Measurements from ENCODE around the gene MYO3B. TPM values are rescaled to one million over a fixed set of nuclear protein-coding genes. Genes with fewer than 3 reads are reported as not detected.

The MYO3B gene
- total and polyA plus RNA-seq, 8 donors: 0.38 to 1.3 (median 0.52) TPM

DNA sequence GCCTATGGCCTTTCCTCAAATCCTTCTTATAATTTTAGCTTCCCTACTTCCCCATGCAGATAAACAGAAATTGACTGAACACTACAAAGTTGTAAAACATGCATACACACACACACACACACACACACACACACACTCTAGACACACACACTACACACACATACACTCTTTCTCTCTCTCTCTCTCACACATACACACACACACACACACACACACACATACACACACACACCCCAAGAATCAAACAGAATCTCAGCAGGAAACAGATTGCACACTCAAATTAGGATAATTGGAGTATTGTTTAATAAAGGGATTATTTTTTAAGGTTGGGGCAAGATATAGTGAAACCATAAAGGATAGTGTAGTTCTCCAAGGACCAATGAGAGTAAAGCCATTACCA lies 385.0 kb downstream of the MYO3B start:
- Histone ChIP-seq H3K4me3 (no peak overlapping the region), H3K9me3 (no peaks in the 10 kb centered on the region), H3K36me3 (no peaks in the 10 kb centered on the region), H3K27ac (no peak overlapping the region), H3K27me3 (no peaks in the 10 kb centered on the region), H3K4me1 (no peaks in the 10 kb centered on the region)
- intact Hi-C loops (cut with DNase I): no loop called here
- DNase-seq (no peak), ATAC-seq (no peak), FAIRE-seq (no peak)
- TF ChIP-seq, protein P1, sequence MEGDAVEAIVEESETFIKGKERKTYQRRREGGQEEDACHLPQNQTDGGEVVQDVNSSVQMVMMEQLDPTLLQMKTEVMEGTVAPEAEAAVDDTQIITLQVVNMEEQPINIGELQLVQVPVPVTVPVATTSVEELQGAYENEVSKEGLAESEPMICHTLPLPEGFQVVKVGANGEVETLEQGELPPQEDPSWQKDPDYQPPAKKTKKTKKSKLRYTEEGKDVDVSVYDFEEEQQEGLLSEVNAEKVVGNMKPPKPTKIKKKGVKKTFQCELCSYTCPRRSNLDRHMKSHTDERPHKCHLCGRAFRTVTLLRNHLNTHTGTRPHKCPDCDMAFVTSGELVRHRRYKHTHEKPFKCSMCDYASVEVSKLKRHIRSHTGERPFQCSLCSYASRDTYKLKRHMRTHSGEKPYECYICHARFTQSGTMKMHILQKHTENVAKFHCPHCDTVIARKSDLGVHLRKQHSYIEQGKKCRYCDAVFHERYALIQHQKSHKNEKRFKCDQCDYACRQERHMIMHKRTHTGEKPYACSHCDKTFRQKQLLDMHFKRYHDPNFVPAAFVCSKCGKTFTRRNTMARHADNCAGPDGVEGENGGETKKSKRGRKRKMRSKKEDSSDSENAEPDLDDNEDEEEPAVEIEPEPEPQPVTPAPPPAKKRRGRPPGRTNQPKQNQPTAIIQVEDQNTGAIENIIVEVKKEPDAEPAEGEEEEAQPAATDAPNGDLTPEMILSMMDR (IDR thresholded peaks at IDR 0.05): no peak

DNA sequence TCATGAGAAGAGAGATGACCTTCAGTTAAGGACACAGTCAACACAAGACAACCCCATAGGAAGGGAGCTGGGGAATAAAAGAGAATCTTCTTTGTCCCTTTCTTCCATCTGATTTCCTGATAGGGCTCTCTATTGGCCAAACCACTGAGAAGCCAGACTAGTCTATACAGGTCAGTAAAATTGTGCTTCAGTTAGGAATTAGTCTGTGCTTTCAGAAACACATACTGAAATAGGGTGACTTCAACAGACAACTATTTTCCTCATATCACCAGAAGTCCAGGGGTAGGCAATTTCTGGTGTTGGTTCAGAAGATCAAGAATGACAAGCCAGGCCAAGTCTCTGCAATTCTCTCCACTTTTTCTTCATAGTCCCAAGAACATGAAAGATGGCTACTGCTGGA lies 385.5 kb downstream of the MYO3B start:
- H3K4me1 ChIP-seq: no peaks in the 10 kb centered on the region
- H3K27ac ChIP-seq: no peak overlapping the region
- H3K9me3 ChIP-seq: no peaks in the 10 kb centered on the region
- H3K36me3 ChIP-seq: no peaks in the 10 kb centered on the region
- no peaks in the 10 kb centered on the region for H3K27me3 ChIP-seq
- FAIRE-seq: no peak
- no peak overlapping the region for H3K4me3 ChIP-seq
- TF ChIP-seq, protein P1 (IDR thresholded peaks at IDR 0.05): no peak
- no peak for DNase-seq
- ATAC-seq: no peak
- intact Hi-C loops (cut with DNase I): no loop called here

DNA sequence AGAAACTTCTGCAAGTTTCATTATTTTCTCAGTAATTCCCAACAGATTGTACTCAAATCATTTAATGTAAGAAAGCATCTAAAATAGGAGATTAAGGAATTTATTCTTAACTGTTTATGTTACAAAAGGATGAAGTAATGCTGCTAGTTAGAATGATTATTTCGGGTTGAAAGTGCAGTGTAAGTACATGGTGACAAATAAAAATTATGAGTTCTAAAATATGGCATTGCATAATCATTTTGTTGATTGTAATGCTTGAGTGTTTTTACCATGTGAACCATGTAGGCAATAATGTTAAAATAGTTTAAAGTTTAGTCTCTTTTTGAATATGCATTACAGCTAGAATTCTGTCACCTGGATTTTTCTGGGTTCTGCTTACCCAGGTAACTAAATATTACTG lies 388.2 kb downstream of the MYO3B start:
- H3K27ac ChIP-seq: no peak overlapping the region
- intact Hi-C loops (cut with DNase I): no loop called here
- TF ChIP-seq, protein P1 (IDR thresholded peaks at IDR 0.05): no peak
- no peaks in the 10 kb centered on the region for H3K36me3 ChIP-seq
- 68 to 76% methylated on average over 1 of the region's 1 CpG for WGBS, 2 donors
- DNase-seq (no peak), FAIRE-seq (peak; percentile 9), ATAC-seq (no peak)
- H3K4me1 ChIP-seq: no peaks in the 10 kb centered on the region
- H3K9me3 ChIP-seq: no peaks in the 10 kb centered on the region
- no peak overlapping the region for H3K4me3 ChIP-seq
- H3K27me3 ChIP-seq: no peaks in the 10 kb centered on the region

DNA sequence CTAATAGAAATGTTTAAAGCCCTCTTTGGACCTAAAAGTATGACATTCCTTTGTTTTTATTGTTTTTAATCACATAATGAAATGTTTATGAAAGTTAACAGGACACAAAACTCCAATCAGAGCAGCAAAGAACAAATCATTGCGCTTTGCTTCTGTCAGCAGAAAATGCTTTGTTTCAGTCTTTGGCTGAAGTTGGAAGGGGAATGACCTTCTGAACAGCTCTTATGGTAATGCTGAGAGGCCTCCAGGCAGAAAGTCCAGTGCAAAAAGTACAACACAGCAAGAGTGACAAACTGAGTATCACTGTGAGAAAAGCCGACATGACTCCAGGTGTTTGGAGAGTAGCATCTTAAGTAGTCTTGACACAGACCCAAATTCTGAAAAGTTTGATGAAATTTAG lies 389.5 kb downstream of the MYO3B start:
- Histone ChIP-seq H3K27me3 (no peaks in the 10 kb centered on the region), H3K36me3 (no peaks in the 10 kb centered on the region), H3K4me1 (no peaks in the 10 kb centered on the region), H3K9me3 (no peaks in the 10 kb centered on the region), H3K27ac (no peak overlapping the region), H3K4me3 (no peak overlapping the region)
- DNase-seq: no peak
- intact Hi-C loops (cut with DNase I): no loop called here
- WGBS, 2 donors: 86 to 91% methylated on average over 2 of the region's 2 CpGs
- no peak for FAIRE-seq
- no peak for ATAC-seq
- TF ChIP-seq, protein P1 (IDR thresholded peaks at IDR 0.05): no peak

DNA sequence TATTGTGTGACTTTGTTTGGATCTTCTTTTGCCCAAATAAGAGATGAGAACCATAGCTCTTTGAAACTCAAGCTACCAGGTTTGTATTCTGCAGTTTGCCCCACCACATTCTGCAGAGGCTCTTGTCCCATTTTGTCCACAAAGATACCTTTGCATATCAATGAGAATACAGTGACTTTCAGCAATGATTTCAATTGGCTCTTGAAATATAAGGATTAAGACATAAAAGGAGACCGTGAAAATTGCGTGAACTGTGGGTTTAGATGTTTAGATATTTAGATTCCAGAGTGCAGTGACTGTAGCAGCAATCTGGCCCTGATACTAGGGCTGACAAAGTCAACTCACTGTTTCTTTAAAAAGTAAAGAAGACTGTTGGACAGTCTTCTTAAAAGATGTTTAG lies 390.6 kb downstream of the MYO3B start:
- Histone ChIP-seq H3K9me3 (no peaks in the 10 kb centered on the region), H3K27me3 (no peaks in the 10 kb centered on the region), H3K36me3 (no peaks in the 10 kb centered on the region), H3K4me3 (no peak overlapping the region), H3K4me1 (no peaks in the 10 kb centered on the region), H3K27ac (no peak overlapping the region)
- FAIRE-seq: no peak
- WGBS, 2 donors: 81 to 91% methylated on average over 2 of the region's 2 CpGs
- intact Hi-C loops (cut with DNase I): no loop called here
- TF ChIP-seq, protein P1 (IDR thresholded peaks at IDR 0.05): no peak
- DNase-seq: no peak
- ATAC-seq: no peak

All from pancreas (tissue), 10 donors.